Measurements from ENCODE around the gene MCTP1. TPM values are rescaled to one million over a fixed set of nuclear protein-coding genes. Genes with fewer than 3 reads are reported as not detected.

Gene MCTP1
- 2.3 and 3.4 TPM in 2 replicates for total RNA-seq

DNA sequence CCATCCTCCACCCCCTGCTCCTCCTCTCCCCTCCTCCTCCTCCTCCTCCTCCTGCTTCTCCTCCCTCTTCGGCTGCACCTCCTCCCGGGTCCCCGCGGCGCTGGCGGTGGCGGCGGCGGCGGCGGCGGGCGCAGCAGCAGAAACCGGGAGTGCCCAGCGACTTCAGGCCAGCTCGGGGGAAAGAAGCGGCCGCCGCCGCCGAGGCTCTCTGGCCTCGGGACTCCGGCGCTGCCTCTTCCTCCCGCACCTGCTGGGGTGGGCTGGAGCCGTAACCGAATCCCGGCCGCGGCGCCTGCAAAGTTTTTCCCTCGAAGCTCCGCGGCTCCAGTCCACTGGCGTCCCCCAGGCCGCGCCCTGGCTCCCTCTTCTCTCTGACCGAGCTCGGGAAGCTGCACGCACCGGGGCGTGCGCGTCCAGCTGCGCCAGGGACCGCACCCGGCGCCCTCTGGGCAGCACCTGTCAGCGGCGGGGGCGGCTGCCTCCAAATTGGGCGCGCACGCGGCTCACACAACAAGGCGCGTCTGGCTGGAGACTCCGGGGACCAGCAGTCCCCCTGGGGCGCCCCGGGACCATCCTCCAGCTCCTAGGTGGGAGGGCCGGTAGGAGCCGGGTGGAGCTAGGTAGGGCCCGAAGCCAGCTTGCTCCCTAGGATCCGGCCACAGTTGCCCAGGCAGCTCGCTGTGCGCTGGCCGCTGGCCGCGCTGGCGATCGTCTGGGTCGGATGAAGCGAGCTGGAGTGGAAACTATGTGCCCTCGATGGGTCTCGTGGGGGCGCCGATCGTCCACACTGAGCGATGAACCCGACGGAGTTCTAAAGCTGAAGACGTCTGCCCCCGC, at the start of gene MCTP1:
Gene MCTP1, minus strand, starts transcription at position 523 of the 837 bp plus-strand sequence.

Small RNAs within 50 kb of the gene (small RNA-seq; reads per million reads assigned to genes)
- not detected for gene RF02271

Other genes with a start within 250 kb of the MCTP1 start
- gene FAM81B, start 106.3 kb upstream of the MCTP1 start, total RNA-seq: not detected in 2 replicates

Data from hair follicle dermal papilla cell (primary cell).